Regular cardiac myocyte (primary cell): ENCODE data around the gene MBD4. TPM values are rescaled to one million over a fixed set of nuclear protein-coding genes. Genes with fewer than 3 reads are reported as not detected.

ENCODE experiments used
- total RNA-seq: library from RNA; depleted of rRNA; stranded (reverse); fragments of >200 nt; gene quantifications from 2 replicates; pipeline ENCODE4 v1.2.3, GENCODE V29; 2014

MBD4 gene
- total RNA-seq: 18.9 and 26.3 TPM in 2 replicates

GRCh38 chr3:129439817-129440617 is at the start of gene MBD4, which contains the start of gene IFT122:
Gene MBD4, minus strand, starts transcription at chr3:129439948. Its CDS starts 115 bp downstream, at chr3:129439833.
Gene IFT122, plus strand, starts transcription at chr3:129440224. Its CDS starts 107 bp downstream, at chr3:129440331.

GRCh38 chr3:129428376-129429079 is 11.2 kb downstream of the MBD4 start, which contains the start of gene EFCAB12:
Gene EFCAB12, minus strand, starts transcription at chr3:129428636. Its CDS starts 148 bp downstream, at chr3:129428488.

Other genes with a start within 250 kb of the MBD4 start
- gene COPG1, start 190.3 kb downstream of the MBD4 start, total RNA-seq: 272 and 457 TPM in 2 replicates
- gene HMCES, start 161.1 kb downstream of the MBD4 start, total RNA-seq: 9.9 and 26.5 TPM in 2 replicates
- under 0.01 TPM in 1 of 2 replicates, not detected in the other for gene EFCAB12, start 11.3 kb downstream of the MBD4 start, total RNA-seq
- 19.7 and 21.1 TPM in 2 replicates for gene IFT122, start 276 bp upstream of the MBD4 start, total RNA-seq
- gene RHO, start 88.7 kb upstream of the MBD4 start, total RNA-seq: not detected in 2 replicates
- not detected in 2 replicates for gene H1-8, start 103.2 kb upstream of the MBD4 start, total RNA-seq
- gene PLXND1, start 166.7 kb upstream of the MBD4 start, total RNA-seq: 98.7 and 159 TPM in 2 replicates